T-cell (primary cell): ENCODE data around the gene RPS19. TPM values are rescaled to one million over a fixed set of nuclear protein-coding genes. Genes with fewer than 3 reads are reported as not detected.

Source experiments
- ATAC-seq, 4 experiments: fragments of 200-7000 bp in 3 of 4; fragments of 150-1000 bp in 1 of 4; cut with Tn5 transposase; replicated peaks in 1 of 4; 1 replicate in 3 of 4; 2 replicates in 1 of 4; pipeline ENCODE4 v1.10.0; 2021; ENCODE audit warnings: moderate library complexity in 3 of 4, mild to moderate bottlenecking in 2 of 4, moderate number of reproducible peaks in 1 of 4
- CTCF ChIA-PET, 2 donors: fragments of 300-600 bp; sonication (Branson Sonifier 250); formaldehyde crosslinking; loops; one replicate each; lab custom pipeline; 2022; ENCODE audit warnings: antibody characterized with exemption in 2 of 2; lab: Charles Lee
- POLR2A ChIA-PET, 2 donors: fragments of 300-600 bp; sonication (Branson Sonifier 250); formaldehyde crosslinking; loops; one replicate each; lab custom pipeline; 2022; ENCODE audit warnings: antibody characterized with exemption in 2 of 2; lab: Charles Lee
- DNase-seq, 35 experiments: peaks; one replicate each; pipeline versions ENCODE4 v3.0.0 to v3.0.0-alpha.2; 2013 to 2023
- H3K27ac ChIP-seq: one replicate; pipeline ENCODE4 v1.5.1; 2013; ENCODE audit warnings: low read length
- H3K27me3 ChIP-seq, 2 experiments: replicated peaks in 1 of 2; 1 replicate in 1 of 2; 2 replicates in 1 of 2; pipeline versions ENCODE4 v1.6.1 to v1.7.0; 2013; ENCODE audit warnings: low read length in 1 of 2, mixed read lengths in 1 of 2; ENCODE audit not compliant: control insufficient read depth in 2 of 2, insufficient read depth in 2 of 2; ENCODE audit errors: extremely low read depth in 1 of 2
- H3K36me3 ChIP-seq, 2 donors: 1 replicate in 1 of 2; 2 replicates in 1 of 2; pipeline versions ENCODE4 v1.6.1 to v1.7.0; 2013; ENCODE audit warnings: low read length in 1 of 2; ENCODE audit not compliant: control insufficient read depth in 2 of 2, insufficient read depth in 1 of 2; ENCODE audit errors: extremely low read depth in 1 of 2
- H3K4me1 ChIP-seq, 2 experiments: 1 replicate in 1 of 2; 2 replicates in 1 of 2; pipeline versions ENCODE4 v1.6.1 to v1.7.0; 2013; ENCODE audit warnings: low read length in 2 of 2, mixed read lengths in 1 of 2; ENCODE audit not compliant: insufficient read depth in 2 of 2, control insufficient read depth in 1 of 2; ENCODE audit errors: extremely low read depth in 1 of 2
- H3K4me3 ChIP-seq, 2 donors: 1 replicate in 1 of 2; 2 replicates in 1 of 2; pipeline versions ENCODE4 v1.5.1 to v1.7.0; 2013; ENCODE audit warnings: mild to moderate bottlenecking in 2 of 2, low read length in 1 of 2, moderate library complexity in 1 of 2; ENCODE audit not compliant: control insufficient read depth in 1 of 2; ENCODE audit errors: extremely low read depth in 1 of 2
- H3K9me3 ChIP-seq: 2 replicates; pipeline ENCODE4 v1.7.0; 2013
- H3K27ac Mint-ChIP-seq, 2 donors: one replicate each; pipeline ENCODE4 v1.8.0; 2020 to 2021; ENCODE audit warnings: mild to moderate bottlenecking in 2 of 2, mixed read lengths in 2 of 2
- H3K27me3 Mint-ChIP-seq, 2 donors: one replicate each; pipeline ENCODE4 v1.8.0; 2021 to 2022; ENCODE audit warnings: mixed read lengths in 2 of 2
- H3K36me3 Mint-ChIP-seq: one replicate; pipeline ENCODE4 v1.8.0; 2021; ENCODE audit warnings: mixed read lengths
- H3K4me1 Mint-ChIP-seq, 3 donors: one replicate each; pipeline ENCODE4 v1.8.0; 2020 to 2022; ENCODE audit warnings: mixed read lengths in 3 of 3, mild to moderate bottlenecking in 1 of 3
- H3K4me3 Mint-ChIP-seq, 3 donors: one replicate each; pipeline ENCODE4 v1.8.0; 2020 to 2022; ENCODE audit warnings: mild to moderate bottlenecking in 3 of 3, mixed read lengths in 3 of 3, moderate library complexity in 3 of 3
- H3K9me3 Mint-ChIP-seq, 3 donors: one replicate each; pipeline ENCODE4 v1.8.0; 2020 to 2022; ENCODE audit warnings: mixed read lengths in 3 of 3
- WGBS: methylation state at CpG from one replicate; pipeline ENCODE4 v1.1.5; 2013; ENCODE audit warnings: missing lambda C conversion rate; ENCODE audit not compliant: insufficient coverage; 5-methylcytosine and 5-hydroxymethylcytosine counted together
- total RNA-seq, 35 experiments: library from RNA in 6 of 35; stranded (reverse) in 6 of 35; fragments of 120-200 nt in 1 of 35; gene quantifications; one replicate each; pipeline versions ENCODE4 v1.2.1 to v1.2.4 and lab custom pipeline; 2013 to 2026

RPS19 gene
- total RNA-seq, 5 donors from 2014 or later (not counting 1 experiment from before 2014, with no cell fraction given): 3,043 to 4,286 (median 3,822) TPM

GRCh38 chr19:41890936-41891335 is 30.9 kb downstream of the RPS19 start:
- peaks cover 68 to 82% (median 71%) of the 10 kb centered on the region in 3 donors for H3K4me1 Mint-ChIP-seq
- H3K27ac Mint-ChIP-seq: peak overlapping the region; percentile 84 to 97
- no peaks in the 10 kb centered on the region for H3K27me3 Mint-ChIP-seq
- DNase-seq: no peak
- CTCF ChIA-PET: interaction anchor here in 1 of 2 donors (1.0 kb wide), 1 partner anchor 31 kb away, joined by 6 read pairs; no protein-coding TSS in a partner anchor
- no peak for ATAC-seq
- Histone ChIP-seq H3K27ac (peak overlapping the region; percentile 32), H3K36me3 (peaks cover 18 to 75% of the 10 kb centered on the region in 2 donors), H3K4me3 (peak overlapping the region in 1 of 2 donors; percentile 30), H3K4me1 (peaks cover 38 to 95% of the 10 kb centered on the region in 2 experiments), H3K9me3 (no peaks in the 10 kb centered on the region), H3K27me3 (no peaks in the 10 kb centered on the region)
- 80% methylated on average over 2 of the region's 4 CpGs for WGBS
- peaks cover 49% of the 10 kb centered on the region for H3K36me3 Mint-ChIP-seq
- H3K4me3 Mint-ChIP-seq: peak overlapping the region in 1 of 3 donors; percentile 98
- POLR2A ChIA-PET: interaction anchor here in 1 of 2 donors (0.6 kb wide), 1 partner anchor 10 kb away, joined by 3 read pairs; no protein-coding TSS in a partner anchor
- no peaks in the 10 kb centered on the region for H3K9me3 Mint-ChIP-seq

GRCh38 chr19:41892173-41892902 is 32.3 kb downstream of the RPS19 start:
- no peak for ATAC-seq
- H3K4me1 Mint-ChIP-seq: peaks cover 65 to 74% (median 66%) of the 10 kb centered on the region in 3 donors
- Histone ChIP-seq H3K27me3 (no peaks in the 10 kb centered on the region), H3K9me3 (no peaks in the 10 kb centered on the region), H3K36me3 (peaks cover 23 to 84% of the 10 kb centered on the region in 2 donors), H3K4me3 (peak overlapping the region in 1 of 2 donors; percentile 7), H3K4me1 (peaks cover 39 to 95% of the 10 kb centered on the region in 2 experiments), H3K27ac (peak overlapping the region; percentile 66)
- no peak for DNase-seq
- 97% methylated on average over 25 of the region's 34 CpGs for WGBS
- H3K9me3 Mint-ChIP-seq: no peaks in the 10 kb centered on the region
- ChIA-PET CTCF (no interaction called here), POLR2A (no interaction called here)
- peak overlapping the region in 1 of 3 donors; percentile 70 for H3K4me3 Mint-ChIP-seq
- H3K27me3 Mint-ChIP-seq: no peaks in the 10 kb centered on the region
- H3K36me3 Mint-ChIP-seq: peaks cover 40% of the 10 kb centered on the region
- peak overlapping the region in 1 of 2 donors; percentile 87 for H3K27ac Mint-ChIP-seq

DNA sequence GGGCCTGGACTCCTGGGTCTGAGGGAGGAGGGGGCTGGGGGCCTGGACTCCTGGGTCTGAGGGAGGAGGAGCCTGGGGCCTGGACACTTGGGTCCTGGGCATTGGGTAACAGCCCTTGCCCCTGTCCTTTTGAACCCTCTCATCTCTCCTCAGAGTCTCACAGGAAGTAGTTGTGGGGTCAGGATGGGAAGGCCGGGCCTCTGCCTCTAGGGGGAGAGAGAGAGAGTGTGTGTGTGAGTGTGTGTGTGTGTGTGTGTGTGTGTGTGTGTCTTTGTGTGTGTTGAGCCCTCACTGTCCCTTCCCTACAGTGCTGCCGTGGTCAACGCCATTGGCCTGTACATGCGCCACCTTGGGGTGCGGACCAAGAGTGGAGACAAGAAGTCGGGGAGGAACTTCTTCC is 33.8 kb downstream of the RPS19 start:
- no peaks in the 10 kb centered on the region for H3K9me3 Mint-ChIP-seq
- DNase-seq (peak in 4 of 35 experiments; percentile 34 to 45 (median 38)), ATAC-seq (peak in 2 of 4 experiments; percentile 21 to 52)
- Histone ChIP-seq H3K9me3 (no peaks in the 10 kb centered on the region), H3K4me3 (no peak overlapping the region), H3K27me3 (no peaks in the 10 kb centered on the region), H3K36me3 (peaks cover 23 to 88% of the 10 kb centered on the region in 2 donors), H3K4me1 (peaks cover 37 to 91% of the 10 kb centered on the region in 2 experiments), H3K27ac (peak overlapping the region; percentile 55)
- no peaks in the 10 kb centered on the region for H3K27me3 Mint-ChIP-seq
- peak overlapping the region; percentile 79 to 82 for H3K27ac Mint-ChIP-seq
- peaks cover 46% of the 10 kb centered on the region for H3K36me3 Mint-ChIP-seq
- peak overlapping the region in 1 of 3 donors; percentile 54 for H3K4me3 Mint-ChIP-seq
- ChIA-PET POLR2A (no interaction called here), CTCF (no interaction called here)
- WGBS: 81% methylated on average over 5 of the region's 6 CpGs
- H3K4me1 Mint-ChIP-seq: peaks cover 65 to 73% (median 66%) of the 10 kb centered on the region in 3 donors

- CTCF ChIA-PET: interaction anchor here in 1 of 2 donors (0.7 kb wide), 1 partner anchor 138 kb away, joined by 3 read pairs; no protein-coding TSS in a partner anchor
Observed at GRCh38 chr19:41894350-41894749, 34.3 kb downstream of the RPS19 start.

GRCh38 chr19:41895745-41896580 is 35.9 kb downstream of the RPS19 start:
- H3K9me3 ChIP-seq: no peaks in the 10 kb centered on the region
- H3K36me3 Mint-ChIP-seq: peaks cover 41% of the 10 kb centered on the region
- no peaks in the 10 kb centered on the region for H3K27me3 Mint-ChIP-seq
- ChIA-PET POLR2A (interaction anchor here (0.5 to 1.0 kb wide), 2 partner anchors 21 to 48 kb away, joined by 3 read pairs; no protein-coding TSS in a partner anchor), CTCF (interaction anchor here in 1 of 2 donors (0.5 kb wide), 1 partner anchor 49 kb away, joined by 3 read pairs; no protein-coding TSS in a partner anchor)
- peak overlapping the region; percentile 29 for H3K27ac ChIP-seq
- peak overlapping the region; percentile 89 to 91 for H3K27ac Mint-ChIP-seq
- H3K36me3 ChIP-seq: peaks cover 24 to 85% of the 10 kb centered on the region in 2 donors
- peaks cover 57 to 67% (median 60%) of the 10 kb centered on the region in 3 donors for H3K4me1 Mint-ChIP-seq
- ATAC-seq: peak in 3 of 4 experiments; percentile 25 to 56 (median 34)
- H3K9me3 Mint-ChIP-seq: no peaks in the 10 kb centered on the region
- no peaks in the 10 kb centered on the region for H3K27me3 ChIP-seq
- peaks cover 26 to 76% of the 10 kb centered on the region in 2 experiments for H3K4me1 ChIP-seq
- 40% methylated on average over 2 of the region's 19 CpGs for WGBS
- peak overlapping the region in 1 of 3 donors; percentile 62 for H3K4me3 Mint-ChIP-seq
- no peak overlapping the region for H3K4me3 ChIP-seq
- peak in 1 of 35 experiments; percentile 44 for DNase-seq

More at GRCh38 chr19:41894350-41894749, 34.3 kb downstream of the RPS19 start:
- Mint-ChIP-seq H3K36me3 (peaks cover 47% of the 10 kb centered on the region), H3K27ac (peak overlapping the region; percentile 79 to 82), H3K4me1 (peaks cover 65 to 73% (median 65%) of the 10 kb centered on the region in 3 donors), H3K27me3 (no peaks in the 10 kb centered on the region), H3K4me3 (peak overlapping the region in 1 of 3 donors; percentile 54), H3K9me3 (no peaks in the 10 kb centered on the region)
- ATAC-seq (no peak), DNase-seq (no peak)
- H3K27me3 ChIP-seq: no peaks in the 10 kb centered on the region
- POLR2A ChIA-PET: no interaction called here
- peak overlapping the region; percentile 55 for H3K27ac ChIP-seq
- peaks cover 23 to 88% of the 10 kb centered on the region in 2 donors for H3K36me3 ChIP-seq
- H3K4me1 ChIP-seq: peaks cover 33 to 89% of the 10 kb centered on the region in 2 experiments
- H3K4me3 ChIP-seq: no peak overlapping the region
- no peaks in the 10 kb centered on the region for H3K9me3 ChIP-seq
- WGBS: 67% methylated on average over 9 of the region's 14 CpGs
